ENCODE results near the gene PSMD6.

DNA sequence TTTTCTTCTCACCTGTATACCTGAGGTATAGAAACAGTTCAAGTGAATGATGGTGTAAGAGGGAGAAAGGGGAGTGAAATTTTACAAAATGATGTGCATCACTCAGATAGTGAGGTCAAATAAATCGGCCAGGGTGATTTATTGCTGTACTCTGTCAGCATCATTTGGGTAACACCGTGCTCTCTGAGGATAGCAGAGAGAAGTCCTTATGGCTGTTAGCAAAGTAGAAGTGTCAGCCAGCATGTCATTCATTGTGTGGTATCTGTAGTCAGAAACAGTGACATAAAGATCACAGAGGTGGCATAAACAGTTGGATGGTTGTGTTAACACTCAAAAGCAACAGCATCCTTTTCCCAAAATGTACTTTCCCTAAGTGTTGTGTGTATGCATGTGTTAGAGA lies 53.4 kb downstream of the PSMD6 start:
- TF ChIP-seq, protein P1, sequence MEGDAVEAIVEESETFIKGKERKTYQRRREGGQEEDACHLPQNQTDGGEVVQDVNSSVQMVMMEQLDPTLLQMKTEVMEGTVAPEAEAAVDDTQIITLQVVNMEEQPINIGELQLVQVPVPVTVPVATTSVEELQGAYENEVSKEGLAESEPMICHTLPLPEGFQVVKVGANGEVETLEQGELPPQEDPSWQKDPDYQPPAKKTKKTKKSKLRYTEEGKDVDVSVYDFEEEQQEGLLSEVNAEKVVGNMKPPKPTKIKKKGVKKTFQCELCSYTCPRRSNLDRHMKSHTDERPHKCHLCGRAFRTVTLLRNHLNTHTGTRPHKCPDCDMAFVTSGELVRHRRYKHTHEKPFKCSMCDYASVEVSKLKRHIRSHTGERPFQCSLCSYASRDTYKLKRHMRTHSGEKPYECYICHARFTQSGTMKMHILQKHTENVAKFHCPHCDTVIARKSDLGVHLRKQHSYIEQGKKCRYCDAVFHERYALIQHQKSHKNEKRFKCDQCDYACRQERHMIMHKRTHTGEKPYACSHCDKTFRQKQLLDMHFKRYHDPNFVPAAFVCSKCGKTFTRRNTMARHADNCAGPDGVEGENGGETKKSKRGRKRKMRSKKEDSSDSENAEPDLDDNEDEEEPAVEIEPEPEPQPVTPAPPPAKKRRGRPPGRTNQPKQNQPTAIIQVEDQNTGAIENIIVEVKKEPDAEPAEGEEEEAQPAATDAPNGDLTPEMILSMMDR (conservative IDR thresholded peaks at IDR 0.05 in 1 of 2, IDR thresholded peaks at IDR 0.05 in 1 of 2; ENCODE audit: low read depth in 1 of 2, low read length in 2 of 2), result no peak
- TF ChIP-seq EZH2 (IDR thresholded peaks at IDR 0.05; ENCODE audit: low read length, missing control alignments), result no peak
